IPS DF 4.7 (cell line): ENCODE data around the gene NLRC5.

ENCODE experiments used
- DNase-seq: peaks from one replicate; pipeline ENCODE4 v3.0.0-alpha.2; 2013; ENCODE audit warnings: low spot score; ENCODE audit errors: extremely low read depth

The NLRC5 gene

DNA sequence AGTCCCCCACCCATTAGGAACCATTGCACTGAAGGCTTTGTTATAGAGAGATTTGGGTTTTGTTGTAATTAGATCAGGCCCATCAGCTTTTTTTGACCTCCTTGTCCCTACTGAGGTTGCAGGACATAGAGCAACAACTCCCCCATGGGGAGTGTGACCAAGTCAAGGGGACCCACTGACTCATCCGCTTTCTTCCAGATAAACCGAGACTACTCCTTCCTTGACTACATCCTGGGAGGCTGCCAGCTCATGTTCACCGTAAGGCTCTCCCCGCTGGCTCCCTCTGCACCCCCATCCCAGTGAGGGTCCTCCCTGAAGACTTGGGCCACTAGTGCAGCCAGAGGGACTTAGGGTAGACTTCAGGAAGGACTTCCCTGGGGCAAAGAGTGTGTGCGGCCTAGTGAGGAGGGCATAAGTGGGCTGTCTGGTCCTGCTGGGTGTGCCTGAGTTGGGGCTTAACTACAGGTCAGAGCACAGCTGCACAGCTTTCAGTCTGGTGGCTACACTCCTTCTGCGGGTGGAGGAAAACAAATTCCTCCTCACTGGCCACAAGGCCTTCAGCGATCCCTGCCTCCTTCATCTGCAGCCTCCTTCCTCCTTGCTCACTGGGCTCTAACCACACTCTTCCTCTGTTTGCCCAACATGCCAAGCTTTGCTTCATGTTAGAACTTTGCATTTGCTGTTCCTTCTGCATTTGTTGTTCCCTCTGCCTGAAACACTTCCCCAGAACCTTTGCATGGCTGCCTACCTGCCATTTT, 134.0 kb downstream of the NLRC5 start:
- no peak for DNase-seq

DNA sequence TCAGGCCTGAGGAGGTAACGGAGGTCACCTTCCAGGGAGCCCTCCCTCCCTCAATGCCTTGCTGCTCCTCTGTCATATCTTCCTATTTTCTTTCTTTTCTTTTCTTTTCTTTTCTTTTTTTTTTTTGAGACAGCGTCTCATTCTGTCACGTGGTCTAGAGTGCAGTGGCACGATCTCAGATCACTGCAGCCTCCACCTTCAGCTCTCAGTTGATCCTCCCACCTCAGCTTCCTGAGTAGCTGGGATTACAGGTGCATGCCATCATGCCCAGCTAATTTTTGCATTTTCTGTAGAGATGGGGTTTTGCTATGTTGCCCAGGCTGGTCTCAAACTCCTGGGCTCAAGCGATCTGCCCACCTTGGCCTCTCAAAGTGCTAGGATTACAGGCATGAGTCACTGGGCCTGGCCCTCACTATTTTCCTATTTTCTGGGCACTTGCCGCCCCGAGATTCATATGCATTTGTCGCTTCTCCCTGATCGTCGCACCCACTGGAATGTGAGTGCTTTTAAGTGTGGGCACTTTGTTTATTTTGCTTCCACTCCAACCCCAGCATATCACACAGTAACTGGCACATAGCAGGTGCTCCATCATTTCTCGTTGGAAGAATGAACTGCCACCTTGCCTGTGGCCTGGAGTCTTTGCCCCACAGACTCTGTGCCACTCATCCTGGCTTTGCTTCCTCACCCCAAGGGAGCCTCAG, 134.8 kb downstream of the NLRC5 start:
- DNase-seq, result no peak

DNA sequence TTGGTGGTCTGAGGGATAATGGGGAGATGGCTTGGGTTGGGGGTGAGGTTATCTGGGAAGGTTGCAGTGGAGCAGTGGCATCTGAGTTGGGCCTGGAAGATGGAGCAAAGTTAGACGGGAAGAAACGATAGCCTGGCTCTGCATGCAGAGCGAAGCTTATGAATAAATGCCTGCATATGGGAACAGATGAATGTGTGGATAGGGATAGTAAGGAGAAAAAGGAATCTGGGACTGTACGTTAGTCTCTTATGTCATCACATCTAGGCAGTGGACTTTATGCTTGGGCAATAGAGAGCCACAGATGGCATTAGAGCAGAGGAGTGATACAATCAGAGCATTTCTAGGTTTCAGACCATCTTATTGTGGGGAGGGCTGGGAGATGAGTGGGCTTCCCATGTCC, 136.0 kb downstream of the NLRC5 start:
- DNase-seq, result no peak

DNA sequence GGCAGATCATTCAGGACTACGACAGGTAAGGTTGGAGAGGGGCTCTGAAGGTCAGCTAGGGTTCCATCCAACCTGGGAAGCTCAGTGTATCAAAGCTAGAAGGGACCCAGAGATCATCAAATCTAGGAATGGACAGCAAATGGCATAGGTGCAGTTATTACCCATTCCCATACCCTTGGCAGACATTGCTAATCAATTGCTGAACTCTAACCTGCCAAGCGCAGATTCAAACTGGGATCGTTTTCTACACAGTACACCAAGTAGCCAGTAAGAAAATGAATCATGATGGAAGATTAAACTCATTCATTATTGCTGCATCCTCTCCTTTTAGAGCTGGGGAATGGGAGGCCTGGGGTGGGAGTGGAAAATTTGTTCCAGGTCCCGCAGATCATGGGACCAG, 136.6 kb downstream of the NLRC5 start:
- no peak for DNase-seq

DNA sequence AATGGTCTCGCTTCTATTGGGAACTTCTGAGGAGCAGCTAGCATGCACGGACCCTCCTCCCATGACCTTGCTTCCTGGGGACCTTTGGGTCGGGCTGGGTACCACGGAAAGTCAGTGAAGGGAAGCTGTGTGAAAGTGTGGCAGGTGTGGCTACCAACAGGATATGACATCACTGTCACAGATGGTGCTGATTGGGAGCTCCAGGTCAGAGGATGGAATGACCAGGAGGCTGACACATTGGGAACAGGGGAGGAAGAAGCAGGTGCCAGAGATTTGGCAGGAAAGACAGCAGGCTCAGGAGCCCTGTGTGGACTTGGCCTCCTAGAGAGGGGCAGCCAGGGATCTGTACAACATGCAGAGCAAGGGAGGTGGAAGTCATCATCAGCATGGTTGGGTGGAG, 137.1 kb downstream of the NLRC5 start:
- no peak for DNase-seq

DNA sequence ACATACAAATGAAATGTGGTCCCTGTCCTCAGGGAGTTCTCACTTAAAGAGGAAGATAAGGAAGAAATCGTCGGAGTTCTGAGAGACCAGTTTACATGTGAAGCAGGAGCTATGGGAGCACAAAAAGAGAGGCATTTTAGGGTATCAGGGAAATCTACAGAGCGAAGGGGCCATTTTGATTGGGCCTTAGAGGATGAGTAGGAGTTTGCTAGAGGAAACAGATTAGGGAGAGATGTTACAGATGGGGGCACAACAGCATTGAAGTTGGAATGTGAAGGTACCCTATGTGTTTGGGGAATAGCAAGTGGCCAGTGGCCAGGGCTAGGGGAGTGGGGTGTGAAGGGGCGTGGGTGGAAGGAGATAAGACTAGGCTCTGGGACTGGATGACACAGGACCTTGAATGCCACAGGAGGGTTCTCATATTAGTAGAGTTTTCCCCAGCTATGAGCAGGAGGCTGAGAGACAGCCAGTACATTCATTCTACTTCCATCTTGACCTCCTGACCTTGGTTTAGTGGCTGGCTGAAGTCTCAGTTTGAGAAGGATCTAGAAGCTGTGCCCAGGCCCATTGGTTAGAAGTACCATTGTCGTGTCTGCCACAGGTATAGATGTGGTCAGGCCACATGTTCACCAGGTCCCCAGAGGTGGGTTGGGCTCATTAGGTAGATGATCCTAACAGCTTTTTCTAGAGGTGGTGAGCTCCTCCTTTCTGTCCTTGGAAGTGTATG, 137.8 kb downstream of the NLRC5 start:
- DNase-seq, result no peak

DNA sequence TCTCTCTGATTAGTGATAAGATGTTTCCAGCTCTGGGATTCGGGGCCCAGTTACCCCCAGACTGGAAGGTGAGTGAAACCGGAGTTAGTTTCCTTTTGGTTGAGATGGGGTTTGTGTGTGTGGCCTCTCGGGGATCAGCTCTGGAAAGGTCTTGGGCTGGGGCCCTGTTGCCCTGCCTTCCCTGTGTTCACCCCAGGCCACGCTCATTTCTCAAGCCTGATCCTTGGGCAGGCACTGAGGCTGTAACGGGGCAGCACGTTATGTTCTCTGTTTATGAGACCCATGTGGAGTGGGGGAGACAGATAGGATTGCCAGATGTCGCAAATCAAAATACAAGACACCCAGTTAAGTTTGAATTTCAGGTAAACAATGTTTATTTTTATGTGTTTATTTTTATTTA, 138.5 kb downstream of the NLRC5 start:
- no peak for DNase-seq

DNA sequence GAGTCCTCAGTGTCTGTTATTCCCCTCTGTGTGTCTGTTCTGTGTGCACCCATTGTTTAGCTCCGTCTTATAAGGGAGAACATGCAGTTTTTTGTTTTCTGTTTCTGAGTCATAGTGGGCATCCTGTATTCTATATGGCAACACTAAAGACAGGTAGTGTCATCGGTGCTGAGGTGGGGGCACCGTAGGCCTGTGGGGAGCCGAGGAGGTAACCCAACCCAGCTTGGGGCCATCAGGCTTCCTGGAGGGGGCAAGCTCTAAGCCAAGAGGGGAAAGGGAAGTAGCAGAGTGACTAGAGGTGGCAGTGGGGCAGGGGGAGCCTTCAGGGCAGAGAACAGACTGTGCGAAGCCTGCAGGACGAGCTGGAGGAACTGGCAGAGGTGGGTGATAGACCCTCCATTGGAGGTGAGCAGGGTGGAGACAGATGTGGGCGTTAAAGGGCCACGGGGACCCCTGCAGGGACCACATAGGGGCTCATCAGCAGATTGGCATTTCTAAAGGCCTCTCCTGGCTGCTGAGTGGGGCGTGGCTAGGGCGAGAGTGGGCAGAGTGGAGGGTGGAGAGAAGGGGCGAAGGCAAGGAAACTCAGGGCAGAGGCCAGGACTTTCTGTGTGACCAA, 139.5 kb downstream of the NLRC5 start:
- no peak for DNase-seq

DNA sequence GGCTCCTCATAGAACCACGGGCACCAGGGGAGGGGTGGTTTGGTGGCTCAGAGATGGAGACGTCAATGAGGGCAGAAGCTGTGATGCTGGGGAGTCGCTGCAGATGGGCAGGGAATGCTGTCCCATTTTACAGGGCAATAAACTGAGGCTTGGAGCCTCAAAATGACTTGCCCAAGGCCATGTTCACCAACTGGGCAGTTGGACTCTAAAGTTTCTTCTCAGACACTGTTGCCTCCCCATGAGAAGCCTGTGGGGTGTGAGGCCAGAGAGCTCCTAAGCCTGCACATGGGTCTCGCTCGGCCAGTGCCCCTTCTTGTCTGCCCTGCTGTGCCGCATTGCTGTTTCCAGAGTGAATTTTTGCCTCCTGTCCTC, 141.6 kb downstream of the NLRC5 start:
- no peak for DNase-seq

DNA sequence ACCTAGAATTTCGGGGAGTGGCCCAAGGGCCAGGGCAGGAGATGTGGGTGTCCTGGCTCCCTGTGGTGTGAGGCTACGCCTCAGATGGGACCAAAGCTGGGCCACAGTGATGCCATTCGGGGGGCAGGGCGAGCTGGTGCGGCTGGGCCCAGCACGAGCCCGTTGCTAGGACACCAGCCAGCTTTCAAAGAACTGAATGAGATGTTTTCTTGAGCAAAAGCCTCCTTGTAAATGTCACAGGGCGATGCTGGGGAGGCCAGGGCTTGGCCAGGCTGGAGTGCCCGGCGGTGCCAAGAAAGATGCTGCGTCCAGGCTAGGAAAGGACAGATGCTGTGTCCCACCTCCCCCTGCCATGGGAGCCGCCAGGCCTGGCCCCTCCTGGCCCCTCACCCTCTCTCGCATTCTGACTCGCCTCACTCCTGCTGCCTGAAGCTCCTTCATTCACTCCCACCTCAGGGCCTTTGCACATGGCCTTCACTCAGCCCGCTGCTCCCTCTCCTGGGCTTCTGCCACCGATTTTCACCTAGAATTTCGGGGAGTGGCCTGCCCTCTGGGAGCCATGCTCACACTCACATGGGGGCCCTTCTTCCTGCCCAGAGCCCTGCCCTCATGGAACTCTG, 142.1 kb downstream of the NLRC5 start:
- DNase-seq, result no peak

DNA sequence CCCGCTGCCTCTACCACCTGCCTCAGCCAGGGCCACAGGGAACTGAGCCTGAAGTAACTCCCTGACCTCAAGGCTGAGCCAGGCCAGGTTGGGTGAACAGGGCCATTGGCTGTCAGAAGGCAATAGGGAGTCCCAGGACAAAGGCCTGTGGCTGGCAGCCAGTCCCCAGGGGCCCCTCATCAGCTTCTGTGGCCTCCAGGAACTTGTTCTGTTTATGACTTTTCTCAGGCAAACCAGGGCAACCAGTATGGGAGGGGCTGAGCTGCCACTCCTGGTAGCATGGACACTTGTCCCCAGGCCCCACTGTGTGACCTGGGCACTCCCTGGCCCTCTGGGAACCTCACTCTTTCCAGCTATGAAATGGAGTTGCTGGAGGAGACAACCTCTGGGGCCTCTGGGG, 143.1 kb downstream of the NLRC5 start:
- no peak for DNase-seq

DNA sequence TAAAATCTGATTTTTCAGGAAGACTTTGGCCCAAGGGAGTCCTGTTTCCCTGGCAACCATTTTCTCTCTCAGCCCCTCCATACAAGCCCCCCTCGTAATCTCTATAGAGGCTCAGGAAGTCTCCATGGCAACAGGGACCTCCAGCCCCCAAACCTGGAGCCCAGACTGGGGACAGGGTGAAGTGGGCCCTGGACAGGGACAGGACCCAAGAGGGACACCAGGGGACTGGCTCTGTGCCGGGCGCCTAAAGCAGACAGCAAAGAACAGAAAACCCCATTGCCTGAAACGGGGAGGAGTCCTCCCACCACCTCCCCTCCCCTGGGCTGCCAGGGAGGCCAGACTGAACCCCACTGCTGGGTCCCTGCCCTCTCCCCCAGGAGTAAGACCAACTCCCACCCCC, 143.7 kb downstream of the NLRC5 start:
- DNase-seq, result no peak
